ENCODE results near the gene GP1BB.

- TF ChIP-seq POLR2A (IDR thresholded peaks at IDR 0.05) (no peak), CTCF (IDR thresholded peaks at IDR 0.05) (no peak)
Observed at GRCh38 chr22:19717181-19717580, 6.2 kb upstream of the GP1BB start.
